Ramos (cell line): Measurements from ENCODE around the gene AK2.

Experiments
- in situ Hi-C: fragments of 300-500 bp; cut with MboI; formaldehyde crosslinking; loops from one replicate; pipeline ENCODE4 v1.14.3; 2022; ENCODE audit warnings: low sequenced_read_pairs; ENCODE audit not compliant: unreplicated experiment

Gene AK2

GRCh38 chr1:32958827-32959226, 77.9 kb downstream of the AK2 start:
- in situ Hi-C loops: no loop called here
